Endothelial cell (in vitro differentiated cells): Measurements from ENCODE around the gene PTTG1. TPM values are rescaled to one million over a fixed set of nuclear protein-coding genes. Genes with fewer than 3 reads are reported as not detected.

Experiments used
- DNase-seq: peaks from one replicate; pipeline ENCODE4 v3.0.0; 2021; ENCODE audit warnings: low spot score
- H3K27ac Mint-ChIP-seq: one replicate; pipeline ENCODE4 v1.8.0; 2021; ENCODE audit warnings: mixed read lengths, inconsistent platforms; ENCODE audit not compliant: unreplicated experiment
- H3K27me3 Mint-ChIP-seq: one replicate; pipeline ENCODE4 v1.8.0; 2021; ENCODE audit warnings: mild to moderate bottlenecking, moderate library complexity, mixed read lengths, inconsistent platforms; ENCODE audit not compliant: unreplicated experiment
- H3K36me3 Mint-ChIP-seq: one replicate; pipeline ENCODE4 v1.8.0; 2021; ENCODE audit warnings: mild to moderate bottlenecking, low read depth, mixed read lengths, inconsistent platforms; ENCODE audit not compliant: unreplicated experiment
- H3K4me1 Mint-ChIP-seq: one replicate; pipeline ENCODE4 v1.8.0; 2021; ENCODE audit warnings: mild to moderate bottlenecking, mixed read lengths, inconsistent platforms; ENCODE audit not compliant: unreplicated experiment
- H3K4me3 Mint-ChIP-seq: one replicate; pipeline ENCODE4 v1.8.0; 2021; ENCODE audit warnings: mild to moderate bottlenecking, mixed read lengths, inconsistent platforms; ENCODE audit not compliant: unreplicated experiment
- H3K9me3 Mint-ChIP-seq: one replicate; pipeline ENCODE4 v1.8.0; 2021; ENCODE audit warnings: mixed read lengths, inconsistent platforms; ENCODE audit not compliant: unreplicated experiment
- total RNA-seq: library from RNA; stranded (reverse); fragmentation: NEBNext Ultra II Directional; extraction: Animal tissue kit (Norgen Biotek cat#: 25700); gene quantifications from one replicate; pipeline ENCODE4 v1.2.1, GENCODE V29; 2021; ENCODE audit not compliant: unreplicated experiment
- TF ChIP-seq, protein P1 (sequence below): fragments of 200-600 bp; sonication (generic); IDR thresholded peaks from one replicate; pipeline ENCODE4 v1.5.0; 2021; ENCODE audit warnings: antibody characterized with exemption; ENCODE audit not compliant: unreplicated experiment

PTTG1 gene
- total RNA-seq, 1 donor from 2014 or later, result 25.1 TPM

DNA sequence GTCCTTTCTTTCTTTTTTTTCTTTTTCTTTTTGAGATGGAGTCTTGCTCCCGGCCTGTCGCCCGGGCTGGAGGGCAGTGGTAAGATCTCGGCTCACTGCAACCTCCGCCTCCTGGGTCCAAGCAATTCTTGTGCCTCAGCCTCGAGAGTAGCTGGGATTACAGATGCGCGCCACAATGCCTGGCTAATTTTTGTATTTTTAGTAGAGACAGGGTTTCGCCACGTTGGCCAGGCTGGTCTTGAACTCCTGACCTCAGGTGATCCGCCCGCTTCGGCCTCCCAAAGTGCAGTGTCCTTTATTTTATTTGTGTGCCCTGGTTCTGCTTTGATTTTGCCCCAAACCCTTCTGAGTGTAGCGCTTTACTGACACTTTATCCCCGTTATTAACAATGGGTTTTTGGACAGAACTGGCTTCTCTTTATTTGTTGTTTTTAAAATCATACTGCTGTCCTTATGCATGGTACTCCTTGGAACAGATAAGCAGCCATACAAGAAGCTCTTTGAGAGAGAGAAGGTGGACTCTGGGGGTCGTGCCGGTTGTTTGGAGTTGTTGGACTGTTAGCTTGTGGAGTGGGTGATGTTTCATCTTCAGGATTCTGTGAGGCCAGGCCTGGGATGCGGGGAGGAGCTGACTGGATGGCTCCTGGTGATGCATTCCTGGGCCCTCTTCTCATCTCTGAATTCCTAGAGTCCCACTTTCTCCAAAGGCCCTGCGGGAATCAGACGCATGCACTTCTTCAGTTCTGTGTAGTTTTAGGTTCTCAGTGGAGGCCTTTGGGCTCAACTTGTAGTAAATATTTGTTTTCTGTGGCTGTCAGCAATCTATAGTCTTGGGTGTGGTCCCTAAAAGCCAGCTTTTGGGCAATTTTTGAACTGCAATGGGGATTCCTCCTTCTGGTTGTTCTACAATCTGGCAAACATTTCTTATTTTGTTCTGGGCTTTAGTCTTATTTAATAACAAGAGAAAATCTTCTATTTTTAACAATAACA is 47.8 kb downstream of the PTTG1 start:
- Mint-ChIP-seq H3K4me3 (no peak overlapping the region), H3K27ac (no peak overlapping the region), H3K4me1 (peaks cover 28% of the 10 kb centered on the region), H3K9me3 (no peaks in the 10 kb centered on the region), H3K27me3 (no peaks in the 10 kb centered on the region), H3K36me3 (no peaks in the 10 kb centered on the region)
- no peak for DNase-seq
- TF ChIP-seq, protein P1, sequence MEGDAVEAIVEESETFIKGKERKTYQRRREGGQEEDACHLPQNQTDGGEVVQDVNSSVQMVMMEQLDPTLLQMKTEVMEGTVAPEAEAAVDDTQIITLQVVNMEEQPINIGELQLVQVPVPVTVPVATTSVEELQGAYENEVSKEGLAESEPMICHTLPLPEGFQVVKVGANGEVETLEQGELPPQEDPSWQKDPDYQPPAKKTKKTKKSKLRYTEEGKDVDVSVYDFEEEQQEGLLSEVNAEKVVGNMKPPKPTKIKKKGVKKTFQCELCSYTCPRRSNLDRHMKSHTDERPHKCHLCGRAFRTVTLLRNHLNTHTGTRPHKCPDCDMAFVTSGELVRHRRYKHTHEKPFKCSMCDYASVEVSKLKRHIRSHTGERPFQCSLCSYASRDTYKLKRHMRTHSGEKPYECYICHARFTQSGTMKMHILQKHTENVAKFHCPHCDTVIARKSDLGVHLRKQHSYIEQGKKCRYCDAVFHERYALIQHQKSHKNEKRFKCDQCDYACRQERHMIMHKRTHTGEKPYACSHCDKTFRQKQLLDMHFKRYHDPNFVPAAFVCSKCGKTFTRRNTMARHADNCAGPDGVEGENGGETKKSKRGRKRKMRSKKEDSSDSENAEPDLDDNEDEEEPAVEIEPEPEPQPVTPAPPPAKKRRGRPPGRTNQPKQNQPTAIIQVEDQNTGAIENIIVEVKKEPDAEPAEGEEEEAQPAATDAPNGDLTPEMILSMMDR, result no peak

DNA sequence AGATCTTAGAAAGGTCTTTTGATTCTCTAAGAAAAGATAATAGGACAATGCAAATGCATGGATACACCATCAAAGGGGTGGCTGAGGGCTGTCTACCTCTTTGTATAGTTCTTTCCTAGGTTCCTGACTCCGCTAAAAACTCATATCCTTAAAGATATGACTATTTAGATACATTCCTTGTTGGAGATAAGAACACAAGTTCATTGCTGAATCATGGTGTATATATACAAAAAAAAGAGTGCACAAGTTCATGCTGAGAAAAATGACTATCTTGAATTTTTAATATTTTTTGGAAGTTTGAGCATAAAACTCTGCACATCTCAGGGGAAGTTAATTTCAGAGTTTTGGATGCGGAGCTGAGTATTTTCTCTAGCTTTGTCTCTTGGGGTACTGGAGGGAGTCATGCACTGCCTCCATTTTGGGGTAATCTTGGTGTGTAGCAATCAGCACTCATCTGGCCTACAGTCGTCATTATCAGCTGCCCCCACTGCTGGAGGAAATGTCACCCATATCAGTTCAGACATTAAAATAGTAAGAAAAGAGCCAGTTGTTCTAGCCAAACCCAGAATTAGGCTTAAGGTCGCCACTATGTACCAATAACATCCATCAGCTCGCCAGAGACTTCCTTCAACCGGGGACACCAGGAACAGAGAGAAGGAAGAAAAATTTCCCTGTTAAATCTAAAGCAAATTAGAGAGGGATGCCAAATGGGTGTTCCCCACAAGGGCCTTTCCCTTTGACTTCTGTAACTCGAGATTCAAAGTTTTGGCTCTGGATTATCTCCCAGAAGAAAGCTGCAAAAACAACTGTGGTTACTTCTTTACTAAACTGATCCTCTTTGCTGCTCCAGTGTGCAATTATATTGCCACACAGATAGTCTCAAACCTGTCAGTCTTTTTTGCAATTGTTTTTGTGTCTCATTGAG is 49.0 kb downstream of the PTTG1 start:
- DNase-seq, result no peak
- Mint-ChIP-seq H3K4me3 (no peak overlapping the region), H3K4me1 (peaks cover 30% of the 10 kb centered on the region), H3K36me3 (no peaks in the 10 kb centered on the region), H3K9me3 (no peaks in the 10 kb centered on the region), H3K27me3 (no peaks in the 10 kb centered on the region), H3K27ac (no peak overlapping the region)
- TF ChIP-seq, protein P1, result no peak

DNA sequence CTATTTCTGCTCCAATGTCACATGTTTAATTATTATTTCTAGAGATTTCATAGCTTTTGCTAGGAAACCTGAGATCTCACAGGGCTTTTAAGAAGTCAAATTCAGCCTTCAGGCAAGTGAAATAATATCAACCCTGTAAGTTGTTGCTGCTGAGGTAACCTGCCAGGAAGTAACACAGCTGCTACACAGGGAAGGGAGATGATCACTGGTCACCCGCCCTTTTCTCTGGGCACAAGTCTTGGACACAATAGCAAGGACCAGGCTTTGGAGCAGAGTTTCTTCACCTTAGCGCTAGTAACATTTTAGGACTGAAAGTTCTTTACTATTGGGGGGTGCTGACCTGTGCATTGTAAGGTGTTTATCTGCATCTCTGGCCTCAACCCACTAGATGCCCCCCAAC is 50.1 kb downstream of the PTTG1 start:
- Mint-ChIP-seq H3K27me3 (no peaks in the 10 kb centered on the region), H3K9me3 (no peaks in the 10 kb centered on the region)
- TF ChIP-seq, protein P1, result no peak

DNA sequence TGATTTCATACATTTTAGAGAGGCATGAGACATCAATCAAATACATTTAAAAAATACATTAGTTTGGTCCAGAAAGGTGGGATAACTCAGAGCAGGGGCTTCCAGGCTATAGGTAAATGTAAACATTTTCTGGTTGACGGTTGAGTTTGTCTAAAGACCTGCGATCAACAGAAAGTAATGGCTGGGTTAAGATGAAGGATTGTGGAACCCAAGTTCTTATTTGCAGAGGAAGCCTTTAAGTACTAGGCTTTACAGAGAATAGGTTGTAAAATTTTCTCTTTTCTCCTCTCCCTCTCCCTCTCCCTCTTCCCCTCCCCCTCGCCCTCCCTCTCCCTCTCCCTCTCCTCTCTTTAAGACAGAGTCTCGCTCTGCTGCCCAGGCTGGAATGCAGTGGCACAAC is 50.8 kb downstream of the PTTG1 start:
- H3K4me1 Mint-ChIP-seq, result peaks cover 38% of the 10 kb centered on the region
- H3K4me3 Mint-ChIP-seq, result no peak overlapping the region
- H3K27me3 Mint-ChIP-seq, result no peaks in the 10 kb centered on the region
- TF ChIP-seq, protein P1, result no peak
- no peaks in the 10 kb centered on the region for H3K36me3 Mint-ChIP-seq
- DNase-seq, result no peak
- H3K9me3 Mint-ChIP-seq, result no peaks in the 10 kb centered on the region
- H3K27ac Mint-ChIP-seq, result no peak overlapping the region

More for the DNA sequence above, 50.1 kb downstream of the PTTG1 start:
- no peak for DNase-seq
- no peak overlapping the region for H3K4me3 Mint-ChIP-seq
- H3K36me3 Mint-ChIP-seq, result no peaks in the 10 kb centered on the region
- peaks cover 38% of the 10 kb centered on the region for H3K4me1 Mint-ChIP-seq
- H3K27ac Mint-ChIP-seq, result no peak overlapping the region
